Measurements from ENCODE around the gene SIM1.

SIM1 gene

GRCh38 chr6:100464903-100465700 lies at the start of gene SIM1:
TSS of gene SIM1 (minus strand) at chr6:100464921. CDS start at chr6:100463468, 1,453 bp downstream.
- DNase-seq: no peak
- in situ Hi-C loops (cut with MboI; ENCODE audit: low pct_unique_long_range_greater_than_20kb, low sequenced_read_pairs): no loop called here

- DNase-seq: no peak
Observed at GRCh38 chr6:100512203-100512862, 47.6 kb upstream of the SIM1 start.

GRCh38 chr6:100509101-100509500 lies 44.4 kb upstream of the SIM1 start:
- in situ Hi-C loops (cut with MboI; ENCODE audit: low pct_unique_long_range_greater_than_20kb, low sequenced_read_pairs): no loop called here

More at GRCh38 chr6:100512203-100512862, 47.6 kb upstream of the SIM1 start:
- in situ Hi-C loops (cut with MboI; ENCODE audit: low pct_unique_long_range_greater_than_20kb, low sequenced_read_pairs): no loop called here

GRCh38 chr6:100506651-100507050 lies 41.9 kb upstream of the SIM1 start:
- DNase-seq: no peak
- in situ Hi-C loops (cut with MboI; ENCODE audit: low pct_unique_long_range_greater_than_20kb, low sequenced_read_pairs): no loop called here

More at GRCh38 chr6:100509101-100509500, 44.4 kb upstream of the SIM1 start:
- no peak for DNase-seq

- no peak for DNase-seq
- in situ Hi-C loops (cut with MboI; ENCODE audit: low pct_unique_long_range_greater_than_20kb, low sequenced_read_pairs): no loop called here
Observed at GRCh38 chr6:100504786-100505737, 40.3 kb upstream of the SIM1 start.

- DNase-seq: no peak
- in situ Hi-C loops (cut with MboI; ENCODE audit: low pct_unique_long_range_greater_than_20kb, low sequenced_read_pairs): no loop called here
Observed at GRCh38 chr6:100503043-100503705, 38.5 kb upstream of the SIM1 start.

- no peak for DNase-seq
- in situ Hi-C loops (cut with MboI; ENCODE audit: low pct_unique_long_range_greater_than_20kb, low sequenced_read_pairs): loop anchor here (25.0 kb wide), 1 partner anchor 381 kb away; no protein-coding TSS in a partner anchor
Observed at GRCh38 chr6:100493206-100493888, 28.6 kb upstream of the SIM1 start.

GRCh38 chr6:100491952-100492670 lies 27.4 kb upstream of the SIM1 start:
- DNase-seq: no peak

GRCh38 chr6:100490065-100490464 lies 25.3 kb upstream of the SIM1 start:
- DNase-seq: no peak
- in situ Hi-C loops (cut with MboI; ENCODE audit: low pct_unique_long_range_greater_than_20kb, low sequenced_read_pairs): loop anchor here (25.0 kb wide), 1 partner anchor 378 kb away; no protein-coding TSS in a partner anchor

More at GRCh38 chr6:100491952-100492670, 27.4 kb upstream of the SIM1 start:
- in situ Hi-C loops (cut with MboI; ENCODE audit: low pct_unique_long_range_greater_than_20kb, low sequenced_read_pairs): loop anchor here (25.0 kb wide), 1 partner anchor 380 kb away; no protein-coding TSS in a partner anchor

- in situ Hi-C loops (cut with MboI; ENCODE audit: low pct_unique_long_range_greater_than_20kb, low sequenced_read_pairs): loop anchor here (25.0 kb wide), 1 partner anchor 376 kb away; no protein-coding TSS in a partner anchor
- DNase-seq: no peak
Observed at GRCh38 chr6:100488244-100488643, 23.5 kb upstream of the SIM1 start.

- in situ Hi-C loops (cut with MboI; ENCODE audit: low pct_unique_long_range_greater_than_20kb, low sequenced_read_pairs): loop anchor here (25.0 kb wide), 1 partner anchor 375 kb away; no protein-coding TSS in a partner anchor
Observed at GRCh38 chr6:100487638-100488037, 22.9 kb upstream of the SIM1 start.

GRCh38 chr6:100485268-100485667 lies 20.5 kb upstream of the SIM1 start:
- in situ Hi-C loops (cut with MboI; ENCODE audit: low pct_unique_long_range_greater_than_20kb, low sequenced_read_pairs): loop anchor here (25.0 kb wide), 1 partner anchor 373 kb away; no protein-coding TSS in a partner anchor
- no peak for DNase-seq

More at GRCh38 chr6:100487638-100488037, 22.9 kb upstream of the SIM1 start:
- no peak for DNase-seq

- in situ Hi-C loops (cut with MboI; ENCODE audit: low pct_unique_long_range_greater_than_20kb, low sequenced_read_pairs): loop anchor here (25.0 kb wide), 1 partner anchor 372 kb away; no protein-coding TSS in a partner anchor
- no peak for DNase-seq
Observed at GRCh38 chr6:100484474-100484873, 19.8 kb upstream of the SIM1 start.

- in situ Hi-C loops (cut with MboI; ENCODE audit: low pct_unique_long_range_greater_than_20kb, low sequenced_read_pairs): loop anchor here (25.0 kb wide), 1 partner anchor 370 kb away; no protein-coding TSS in a partner anchor
Observed at GRCh38 chr6:100482698-100483097, 18.0 kb upstream of the SIM1 start.

GRCh38 chr6:100479179-100480035 lies 14.7 kb upstream of the SIM1 start:
- peak; percentile 67 for DNase-seq
- in situ Hi-C loops (cut with MboI; ENCODE audit: low pct_unique_long_range_greater_than_20kb, low sequenced_read_pairs): loop anchor here (25.0 kb wide), 1 partner anchor 367 kb away; no protein-coding TSS in a partner anchor

More at GRCh38 chr6:100482698-100483097, 18.0 kb upstream of the SIM1 start:
- no peak for DNase-seq
